CD8-positive, alpha-beta memory T cell (primary cell): ENCODE results near the gene MNX1. TPM values are rescaled to one million over a fixed set of nuclear protein-coding genes. Genes with fewer than 3 reads are reported as not detected.

ENCODE experiments used
- CTCF ChIA-PET: fragments of 350-600 bp; sonication (Branson Sonifier 250); formaldehyde crosslinking; loops from one replicate; lab custom pipeline; 2021; ENCODE audit warnings: antibody characterized with exemption; lab: Charles Lee
- POLR2A ChIA-PET: fragments of 350-600 bp; sonication (Branson Sonifier 250); formaldehyde crosslinking; loops from one replicate; lab custom pipeline; 2021; ENCODE audit warnings: antibody characterized with exemption; lab: Charles Lee
- DNase-seq, 5 donors: peaks; one replicate each; pipeline versions ENCODE4 v3.0.0 to v3.0.0-alpha.2; 2020 to 2022; ENCODE audit warnings: mixed read lengths in 1 of 5
- H3K27ac ChIP-seq: one replicate; pipeline ENCODE4 v1.7.0; 2013; ENCODE audit warnings: low read depth, mild to moderate bottlenecking, low read length, moderate library complexity
- H3K27me3 ChIP-seq: 2 replicates; pipeline ENCODE4 v1.7.0; 2013; ENCODE audit warnings: low read length, mild to moderate bottlenecking; ENCODE audit not compliant: insufficient read depth, poor library complexity, severe bottlenecking
- H3K36me3 ChIP-seq: 2 replicates; pipeline ENCODE4 v1.7.0; 2013; ENCODE audit warnings: mild to moderate bottlenecking, low read length, moderate library complexity; ENCODE audit not compliant: insufficient read depth
- H3K4me1 ChIP-seq: 2 replicates; pipeline ENCODE4 v1.7.0; 2013; ENCODE audit warnings: mild to moderate bottlenecking, low read length, moderate library complexity; ENCODE audit not compliant: insufficient read depth
- H3K4me3 ChIP-seq: 2 replicates; pipeline ENCODE4 v1.7.0; 2013; ENCODE audit warnings: mild to moderate bottlenecking, low read length
- H3K9me3 ChIP-seq: 2 replicates; pipeline ENCODE4 v1.7.0; 2013; ENCODE audit warnings: mild to moderate bottlenecking, low read length
- H3K27ac Mint-ChIP-seq, 8 donors: one replicate each; pipeline ENCODE4 v1.8.0; 2020 to 2021; ENCODE audit warnings: mixed read lengths in 8 of 8, mild to moderate bottlenecking in 6 of 8, inconsistent platforms in 3 of 8, moderate library complexity in 3 of 8
- H3K27me3 Mint-ChIP-seq, 2 donors: one replicate each; pipeline ENCODE4 v1.8.0; 2020 to 2021; ENCODE audit warnings: mixed read lengths in 2 of 2, mild to moderate bottlenecking in 1 of 2, moderate library complexity in 1 of 2
- H3K36me3 Mint-ChIP-seq, 3 donors: one replicate each; pipeline ENCODE4 v1.8.0; 2020 to 2021; ENCODE audit warnings: mixed read lengths in 3 of 3, inconsistent platforms in 1 of 3, mild to moderate bottlenecking in 1 of 3
- H3K4me1 Mint-ChIP-seq, 3 donors: one replicate each; pipeline ENCODE4 v1.8.0; 2020 to 2021; ENCODE audit warnings: mixed read lengths in 3 of 3, inconsistent platforms in 1 of 3, mild to moderate bottlenecking in 1 of 3
- H3K4me3 Mint-ChIP-seq, 7 donors: one replicate each; pipeline ENCODE4 v1.8.0; 2020 to 2021; ENCODE audit warnings: mixed read lengths in 7 of 7, mild to moderate bottlenecking in 6 of 7, moderate library complexity in 4 of 7, inconsistent platforms in 2 of 7
- H3K9me3 Mint-ChIP-seq, 5 donors: one replicate each; pipeline ENCODE4 v1.8.0; 2020 to 2022; ENCODE audit warnings: mixed read lengths in 5 of 5, mild to moderate bottlenecking in 3 of 5, moderate library complexity in 2 of 5, inconsistent platforms in 1 of 5
- polyA plus RNA-seq: library from polyadenylated mRNA; unstranded; fragments of 300-500 nt; fragmentation: Illumina TruSeq; gene quantifications from one replicate; pipeline ENCODE4 v1.2.3, GENCODE V29; 2021
- total RNA-seq, 2 experiments: library from RNA; stranded (reverse); gene quantifications; one replicate each; pipeline ENCODE4 v1.2.3, GENCODE V29; 2021

MNX1 gene
- total RNA-seq (not detected), polyA plus RNA-seq (not detected)

GRCh38 chr7:157010588-157011332, at the start of gene MNX1:
MNX1 (minus strand) TSS chr7:157010663; CDS start chr7:157010350, 313 bp downstream.
- Mint-ChIP-seq H3K4me3 (peak within 1 kb of the TSS in 6 of 7 donors; percentile 52 to 76 (median 61)), H3K27ac (no peak within 1 kb of the TSS), H3K9me3 (no peaks in the 10 kb centered on the region), H3K27me3 (peaks cover 54 to 75% of the 10 kb centered on the region in 2 donors), H3K36me3 (peaks cover 0 to 5% (median 0%) of the 10 kb centered on the region in 3 donors), H3K4me1 (peaks cover 8 to 22% (median 8%) of the 10 kb centered on the region in 3 donors)
- Histone ChIP-seq H3K36me3 (no peaks in the 10 kb centered on the region), H3K9me3 (no peaks in the 10 kb centered on the region), H3K27ac (no peak within 1 kb of the TSS), H3K4me1 (peaks cover 9% of the 10 kb centered on the region), H3K27me3 (peaks cover 53% of the 10 kb centered on the region), H3K4me3 (peak within 1 kb of the TSS; percentile 37)
- CTCF ChIA-PET = no interaction called here
- POLR2A ChIA-PET = no interaction called here
- peak in 3 of 5 donors; percentile 18 to 29 (median 22) for DNase-seq

- DNase-seq = no peak
- no peaks in the 10 kb centered on the region for H3K4me1 ChIP-seq
- Mint-ChIP-seq H3K27ac (no peak overlapping the region), H3K36me3 (peaks cover 0 to 9% (median 0%) of the 10 kb centered on the region in 3 donors), H3K4me1 (no peaks in the 10 kb centered on the region), H3K27me3 (peaks cover 29 to 48% of the 10 kb centered on the region in 2 donors), H3K4me3 (no peak overlapping the region), H3K9me3 (peaks cover 14 to 22% (median 19%) of the 10 kb centered on the region in 5 donors)
- H3K27ac ChIP-seq = no peak overlapping the region
- peaks cover 4% of the 10 kb centered on the region for H3K27me3 ChIP-seq
- POLR2A ChIA-PET = no interaction called here
- H3K4me3 ChIP-seq = no peak overlapping the region
- H3K9me3 ChIP-seq = no peaks in the 10 kb centered on the region
- CTCF ChIA-PET = no interaction called here
- H3K36me3 ChIP-seq = no peaks in the 10 kb centered on the region
Measured at GRCh38 chr7:157059534-157059933, 49.1 kb upstream of the MNX1 start.

GRCh38 chr7:157058701-157059100, 48.2 kb upstream of the MNX1 start:
- ChIA-PET CTCF (interaction anchor here (1.0 kb wide), 1 partner anchor 10 kb away, joined by 3 read pairs; no protein-coding TSS in a partner anchor), POLR2A (no interaction called here)
- Mint-ChIP-seq H3K9me3 (peaks cover 15 to 17% (median 16%) of the 10 kb centered on the region in 5 donors), H3K27me3 (peaks cover 27 to 52% of the 10 kb centered on the region in 2 donors), H3K4me3 (no peak overlapping the region), H3K27ac (no peak overlapping the region), H3K36me3 (peaks cover 0 to 6% (median 0%) of the 10 kb centered on the region in 3 donors), H3K4me1 (no peaks in the 10 kb centered on the region)
- Histone ChIP-seq H3K36me3 (no peaks in the 10 kb centered on the region), H3K27ac (no peak overlapping the region), H3K27me3 (peaks cover 4% of the 10 kb centered on the region), H3K4me1 (no peaks in the 10 kb centered on the region), H3K9me3 (no peaks in the 10 kb centered on the region), H3K4me3 (no peak overlapping the region)
- no peak for DNase-seq

GRCh38 chr7:157058068-157058467, 47.6 kb upstream of the MNX1 start:
- H3K4me3 Mint-ChIP-seq = no peak overlapping the region
- ChIA-PET POLR2A (no interaction called here), CTCF (interaction anchor here (1.0 kb wide), 1 partner anchor 9 kb away, joined by 3 read pairs; no protein-coding TSS in a partner anchor)
- Histone ChIP-seq H3K27ac (no peak overlapping the region), H3K27me3 (peaks cover 4% of the 10 kb centered on the region), H3K36me3 (no peaks in the 10 kb centered on the region), H3K4me1 (no peaks in the 10 kb centered on the region), H3K4me3 (no peak overlapping the region), H3K9me3 (no peaks in the 10 kb centered on the region)
- no peaks in the 10 kb centered on the region for H3K4me1 Mint-ChIP-seq
- H3K27me3 Mint-ChIP-seq = peaks cover 31 to 53% of the 10 kb centered on the region in 2 donors
- H3K27ac Mint-ChIP-seq = peak overlapping the region in 2 of 8 donors; percentile 27 to 43
- peaks cover 0 to 4% (median 0%) of the 10 kb centered on the region in 3 donors for H3K36me3 Mint-ChIP-seq
- H3K9me3 Mint-ChIP-seq = peaks cover 9 to 18% (median 15%) of the 10 kb centered on the region in 5 donors
- no peak for DNase-seq

GRCh38 chr7:157056957-157057902, 46.8 kb upstream of the MNX1 start:
- Histone ChIP-seq H3K4me1 (no peaks in the 10 kb centered on the region), H3K27ac (no peak overlapping the region), H3K9me3 (no peaks in the 10 kb centered on the region), H3K27me3 (peaks cover 4% of the 10 kb centered on the region), H3K36me3 (no peaks in the 10 kb centered on the region), H3K4me3 (no peak overlapping the region)
- ChIA-PET POLR2A (no interaction called here), CTCF (no interaction called here)
- Mint-ChIP-seq H3K36me3 (no peaks in the 10 kb centered on the region), H3K9me3 (peaks cover 3 to 15% (median 12%) of the 10 kb centered on the region in 5 donors), H3K4me3 (no peak overlapping the region), H3K4me1 (no peaks in the 10 kb centered on the region), H3K27ac (no peak overlapping the region), H3K27me3 (peaks cover 33 to 53% of the 10 kb centered on the region in 2 donors)
- no peak for DNase-seq

- H3K36me3 ChIP-seq = no peaks in the 10 kb centered on the region
- H3K27ac Mint-ChIP-seq = no peak overlapping the region
- no peaks in the 10 kb centered on the region for H3K4me1 Mint-ChIP-seq
- H3K27me3 ChIP-seq = peaks cover 4% of the 10 kb centered on the region
- no peaks in the 10 kb centered on the region for H3K36me3 Mint-ChIP-seq
- POLR2A ChIA-PET = no interaction called here
- H3K4me3 ChIP-seq = no peak overlapping the region
- no peak overlapping the region for H3K27ac ChIP-seq
- no peaks in the 10 kb centered on the region for H3K9me3 ChIP-seq
- no peak for DNase-seq
- CTCF ChIA-PET = no interaction called here
- peaks cover 26 to 51% of the 10 kb centered on the region in 2 donors for H3K27me3 Mint-ChIP-seq
- H3K9me3 Mint-ChIP-seq = peaks cover 3 to 11% (median 7%) of the 10 kb centered on the region in 5 donors
- H3K4me1 ChIP-seq = no peaks in the 10 kb centered on the region
- no peak overlapping the region for H3K4me3 Mint-ChIP-seq
Measured at GRCh38 chr7:157056246-157056645, 45.8 kb upstream of the MNX1 start.

GRCh38 chr7:157054927-157055326, 44.5 kb upstream of the MNX1 start:
- peaks cover 3 to 11% (median 7%) of the 10 kb centered on the region in 5 donors for H3K9me3 Mint-ChIP-seq
- CTCF ChIA-PET = interaction anchor here (1.1 kb wide), 1 partner anchor 10 kb away, joined by 4 read pairs; no protein-coding TSS in a partner anchor

More at GRCh38 chr7:157054927-157055326, 44.5 kb upstream of the MNX1 start:
- H3K9me3 ChIP-seq = no peaks in the 10 kb centered on the region
- H3K36me3 ChIP-seq = no peaks in the 10 kb centered on the region
- peaks cover 4% of the 10 kb centered on the region for H3K27me3 ChIP-seq
- POLR2A ChIA-PET = no interaction called here
- Mint-ChIP-seq H3K27me3 (peaks cover 27 to 56% of the 10 kb centered on the region in 2 donors), H3K36me3 (no peaks in the 10 kb centered on the region), H3K27ac (peak overlapping the region in 1 of 8 donors; percentile 56), H3K4me3 (no peak overlapping the region), H3K4me1 (no peaks in the 10 kb centered on the region)
- H3K4me1 ChIP-seq = no peaks in the 10 kb centered on the region
- H3K27ac ChIP-seq = no peak overlapping the region
- H3K4me3 ChIP-seq = no peak overlapping the region
- DNase-seq = no peak
